Left renal cortex interstitium (tissue), 4 donors: ENCODE measurements around the gene SLCO2B1. TPM values are rescaled to one million over a fixed set of nuclear protein-coding genes. Genes with fewer than 3 reads are reported as not detected.

Source experiments
- DNase-seq, 4 donors: peaks; one replicate each; pipeline ENCODE4 v3.0.0-alpha.2; 2013; ENCODE audit warnings: low read depth in 4 of 4, low spot score in 2 of 4, missing footprints in 1 of 4
- polyA plus RNA-seq, 4 donors: library from polyadenylated mRNA; unstranded; fragments of 120-200 nt; gene quantifications; one replicate each; pipeline ENCODE4 v1.2.1, GENCODE V29; 2013; ENCODE audit not compliant: insufficient read length in 4 of 4

The SLCO2B1 gene
- polyA plus RNA-seq, 4 donors, result 6.3 to 11.7 (median 8.4) TPM

DNA sequence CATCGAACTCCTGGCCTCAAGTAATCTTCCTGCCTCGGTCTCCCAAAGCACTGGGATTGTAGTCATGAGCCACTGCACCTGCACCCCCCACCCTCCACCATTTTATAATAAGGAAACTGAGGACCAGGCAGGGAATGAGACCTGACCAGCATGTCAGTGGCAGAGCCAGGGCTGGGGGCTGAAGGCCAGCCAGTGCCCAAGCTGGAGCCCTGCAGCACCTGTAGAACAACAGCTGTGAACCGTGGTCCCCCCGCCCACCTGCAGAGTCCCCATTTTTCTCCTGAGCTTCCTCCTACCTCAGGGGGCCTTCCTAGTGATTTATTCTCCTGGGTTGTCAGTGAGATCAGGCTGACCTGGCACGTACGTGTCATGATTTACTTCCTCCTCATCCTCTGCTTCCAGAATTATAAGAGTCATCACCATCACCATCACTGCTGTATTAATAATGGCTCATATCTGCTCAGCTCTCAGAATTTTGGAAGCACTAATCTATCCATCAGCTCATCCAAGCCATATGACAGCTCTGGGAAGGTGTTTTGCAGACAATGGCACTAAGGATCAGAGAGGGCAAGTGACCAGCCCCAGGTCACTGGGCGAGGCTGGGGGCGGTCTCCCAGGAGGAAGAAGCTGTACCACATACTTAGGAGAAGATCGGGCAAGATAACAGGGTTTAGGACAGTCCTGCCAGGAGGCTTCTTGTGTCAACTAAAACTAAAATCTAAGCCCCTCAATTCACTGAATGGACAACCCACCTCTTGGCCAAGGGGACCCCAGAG, 5.5 kb upstream of the SLCO2B1 start:
- no peak for DNase-seq

DNA sequence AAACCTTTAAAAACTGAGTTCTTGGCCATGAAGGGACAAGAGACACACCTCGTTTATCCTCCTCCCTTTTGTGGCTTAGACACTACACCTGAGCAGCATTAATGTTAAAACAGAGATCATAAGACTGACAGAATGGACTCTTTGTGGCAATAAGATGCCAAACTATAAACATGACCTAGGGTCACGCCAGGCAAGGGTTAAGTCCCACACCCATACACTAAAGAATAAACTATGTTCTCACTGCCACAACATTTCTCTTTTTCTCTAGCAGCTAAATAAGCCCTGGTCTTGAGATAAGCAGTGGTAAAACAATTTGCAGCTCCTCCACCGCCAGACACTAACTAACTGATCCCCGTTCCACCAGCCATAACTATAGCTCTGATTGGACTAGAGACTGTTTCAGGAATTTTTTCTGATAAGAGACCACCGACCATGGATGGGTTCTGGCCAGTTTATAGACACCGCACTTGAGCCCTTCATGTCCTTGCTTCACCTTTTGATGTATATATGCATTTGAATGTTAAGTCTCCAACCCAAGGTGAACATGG, 4.9 kb upstream of the SLCO2B1 start:
- no peak for DNase-seq

DNA sequence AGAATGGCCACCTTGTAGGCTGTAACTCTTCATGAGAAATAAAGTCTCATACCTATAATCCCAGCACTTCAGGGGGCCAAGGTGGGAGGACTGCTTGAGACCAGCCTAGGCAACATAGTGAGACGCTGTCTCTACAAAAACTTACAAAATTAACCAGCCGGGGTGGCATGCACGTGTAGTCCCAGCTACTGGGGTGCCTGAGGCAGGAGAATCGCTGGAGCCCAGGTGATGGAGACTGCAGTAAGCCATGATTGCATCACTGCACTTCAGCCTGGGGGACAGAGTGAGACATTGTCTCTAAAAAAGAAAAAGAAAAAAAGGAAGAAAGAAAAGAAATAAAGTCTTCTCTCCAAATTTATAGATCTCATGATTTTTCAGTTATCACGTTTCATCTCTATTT, 4.2 kb upstream of the SLCO2B1 start:
- DNase-seq, result no peak

DNA sequence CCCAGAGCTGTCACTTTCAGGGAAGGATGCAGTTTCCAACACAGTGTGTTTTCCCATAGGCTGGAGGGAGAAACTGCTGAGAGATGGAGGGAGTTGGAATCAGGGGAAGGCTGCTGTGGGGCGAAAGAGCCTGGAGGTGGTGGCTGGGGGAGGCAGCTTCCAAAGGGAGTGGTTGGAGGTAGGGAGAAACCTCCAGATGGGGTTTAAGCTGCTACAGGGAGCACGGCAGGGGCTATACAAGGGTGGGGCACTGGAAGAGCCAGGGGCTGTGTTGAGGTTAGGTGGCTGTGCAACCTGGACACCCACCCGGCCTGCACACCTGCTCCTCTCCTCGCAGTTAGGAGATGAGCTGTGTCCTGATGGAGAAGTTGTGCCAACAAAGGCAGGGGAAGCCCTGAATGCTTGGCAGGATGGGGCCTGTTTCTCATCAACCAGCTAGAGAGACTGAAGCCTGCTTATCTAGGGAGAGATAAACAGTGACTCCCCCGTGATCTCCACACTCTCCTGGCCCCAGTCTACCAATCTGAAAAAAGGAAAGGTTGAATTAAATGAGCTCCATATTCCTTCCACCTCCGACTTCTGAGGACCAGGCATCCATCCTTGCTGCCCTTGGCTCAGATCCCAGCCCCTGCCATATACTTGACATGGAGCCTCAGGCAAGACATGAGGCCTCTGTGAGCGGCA, 3.6 kb upstream of the SLCO2B1 start:
- DNase-seq, result no peak

DNA sequence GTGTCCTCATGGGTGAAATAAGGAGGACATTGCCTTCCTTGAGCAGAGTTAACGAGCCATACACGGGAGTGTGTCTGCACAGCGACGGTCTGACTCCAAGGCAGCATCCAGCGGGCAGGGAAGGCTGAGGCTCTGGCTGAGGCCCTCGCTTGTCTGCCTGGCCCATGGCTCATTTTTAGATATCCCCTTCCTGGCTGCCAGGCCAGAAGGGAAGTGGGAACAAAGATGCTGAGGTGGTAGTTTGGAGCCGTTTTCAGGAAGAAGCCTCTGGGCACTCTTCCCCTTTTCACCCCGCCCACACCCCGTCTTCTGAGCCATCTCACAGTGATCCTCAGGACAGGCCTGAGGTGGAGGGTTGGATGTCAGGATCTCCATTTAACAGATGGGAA, 3.0 kb upstream of the SLCO2B1 start:
- no peak for DNase-seq

- DNase-seq, result no peak
Measured at GRCh38 chr11:75148436-75148983, 2.4 kb upstream of the SLCO2B1 start.

DNA sequence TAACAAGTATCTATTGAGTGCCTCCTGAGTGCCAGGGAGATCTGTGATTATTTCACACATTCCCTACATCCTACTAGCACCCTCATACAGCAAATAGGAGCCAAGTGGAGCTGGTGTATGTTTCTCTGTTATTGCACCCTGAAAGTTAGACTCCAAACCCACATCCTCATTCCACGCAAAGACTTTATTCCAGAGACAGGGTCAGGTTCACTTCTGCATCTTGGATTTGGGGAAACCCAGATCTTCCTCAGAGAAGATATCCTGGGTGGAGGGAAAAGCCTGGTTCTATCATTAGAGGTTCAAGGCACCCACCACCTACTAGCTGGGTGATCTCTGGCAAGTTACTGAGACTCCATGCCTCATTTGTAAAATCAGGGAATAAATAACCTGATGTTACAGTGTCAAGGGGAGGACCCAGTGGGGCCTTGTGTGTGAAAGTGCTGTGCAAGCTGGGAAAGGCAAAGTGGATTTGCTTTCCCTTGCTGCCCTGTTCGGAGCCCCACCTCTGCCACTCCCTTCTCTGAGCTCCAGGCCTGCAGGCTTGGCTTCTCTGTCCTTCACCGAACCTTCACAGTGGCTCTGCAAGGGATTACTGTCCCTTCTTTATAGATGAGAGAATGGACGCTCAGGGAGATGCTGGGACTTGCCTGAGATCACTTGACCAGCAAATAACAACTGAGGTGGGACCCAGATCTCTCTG, 991 bp upstream of the SLCO2B1 start:
- no peak for DNase-seq

GRCh38 chr11:75151346-75152047, 590 bp downstream of the SLCO2B1 start:
- DNase-seq, result no peak

- DNase-seq, result no peak
Measured at GRCh38 chr11:75152090-75152489, 1.2 kb downstream of the SLCO2B1 start.

- no peak for DNase-seq
Measured at GRCh38 chr11:75152651-75153427, 1.9 kb downstream of the SLCO2B1 start.

GRCh38 chr11:75154646-75155569, 4.0 kb downstream of the SLCO2B1 start:
- DNase-seq, result no peak

DNA sequence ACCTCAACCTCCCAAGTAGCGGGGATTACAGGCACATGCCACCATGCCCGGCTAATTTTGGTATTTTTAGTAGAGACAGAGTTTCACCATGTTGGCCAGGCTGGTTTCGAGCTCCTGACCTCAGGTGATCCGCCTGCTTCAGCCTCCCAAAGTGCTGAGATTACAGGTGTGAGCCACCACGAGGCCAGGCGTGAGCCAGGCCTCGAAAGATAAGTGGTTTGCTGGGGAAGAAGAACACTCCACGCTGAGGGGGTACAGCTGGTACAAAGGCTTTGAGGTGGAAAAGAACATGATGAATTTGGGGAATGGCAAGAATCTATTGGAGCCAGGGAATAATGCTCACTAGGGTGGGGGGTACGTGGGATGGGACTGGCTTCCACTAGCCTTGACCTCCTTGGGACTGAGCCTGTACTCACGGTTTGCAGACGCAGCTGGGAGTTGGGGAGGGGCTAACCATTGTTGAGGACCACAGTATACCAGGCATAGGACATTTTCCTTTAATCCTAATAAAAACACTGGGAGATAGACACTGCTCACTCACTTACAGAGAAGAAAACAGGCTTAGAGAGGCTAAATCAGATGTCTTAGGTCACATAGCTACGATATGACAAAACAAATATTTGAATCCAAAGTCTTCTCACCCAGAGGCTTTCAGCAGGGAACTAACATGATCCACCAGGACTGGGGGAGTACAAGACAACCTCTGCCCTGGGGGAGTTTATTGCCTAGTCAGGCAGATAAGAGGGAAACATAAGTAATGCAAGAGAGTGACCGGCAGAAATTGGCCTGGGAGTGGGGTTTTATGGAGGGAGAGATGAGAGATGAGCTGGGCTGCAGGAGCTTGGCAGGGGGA, 4.9 kb downstream of the SLCO2B1 start:
- DNase-seq, result no peak

GRCh38 chr11:75158241-75158640, 7.3 kb downstream of the SLCO2B1 start:
- DNase-seq, result no peak

GRCh38 chr11:75158696-75159150, 7.8 kb downstream of the SLCO2B1 start:
- no peak for DNase-seq

GRCh38 chr11:75159151-75159953, 8.4 kb downstream of the SLCO2B1 start:
- DNase-seq, result no peak

GRCh38 chr11:75160220-75160757, 9.4 kb downstream of the SLCO2B1 start:
- DNase-seq, result no peak
